Fibroblast of lung (primary cell): ENCODE data around the gene SLC9A5.

Experiments used
- CTCF ChIP-seq, 2 donors: IDR thresholded peaks in 1 of 2; conservative IDR thresholded peaks in 1 of 2; 1 replicate in 1 of 2; 2 replicates in 1 of 2; pipeline ENCODE4 v1.5.1; 2011 to 2012; ENCODE audit warnings: low read length in 2 of 2, control low read depth in 1 of 2, inconsistent platforms in 1 of 2, low read depth in 1 of 2, mild to moderate bottlenecking in 1 of 2
- EZH2 ChIP-seq: IDR thresholded peaks from 2 replicates; pipeline ENCODE4 v1.5.1; 2012; ENCODE audit warnings: low read length, control low read depth, mild to moderate bottlenecking; ENCODE audit errors: missing control alignments

GRCh38 chr16:67280090-67281015 lies 31.6 kb downstream of the SLC9A5 start:
- TF ChIP-seq CTCF (conservative IDR thresholded peaks at IDR 0.05 in 1 of 2, IDR thresholded peaks at IDR 0.05 in 1 of 2; ENCODE audit: low read depth in 1 of 2, low read length in 2 of 2) = no peak
- no peak for TF ChIP-seq EZH2
